Endothelial cell of umbilical vein (primary cell): ENCODE results near the gene RILP. TPM values are rescaled to one million over a fixed set of nuclear protein-coding genes. Genes with fewer than 3 reads are reported as not detected.
"Not testable (repeated sequence)": the region's sequence is repeated elsewhere in the genome, so short reads cannot be mapped to it uniquely, and the experiment has no call there.

Experiments used
- BruUV-seq: library from RNA; stranded (reverse); fragments of 400-500 nt; replicated peaks from 2 replicates; lab custom pipeline; 2021; lab: Mats Ljungman, UMichigan
- CTCF ChIA-PET: fragments of 300-600, 350-600 bp; sonication (Branson Sonifier 250); formaldehyde crosslinking; loops from one replicate; lab custom pipeline; 2021; ENCODE audit warnings: antibody characterized with exemption, inconsistent platforms; lab: Charles Lee
- POLR2A ChIA-PET: fragments of 300-600, 350-600 bp; sonication (Branson Sonifier 250); formaldehyde crosslinking; loops from one replicate; lab custom pipeline; 2021; ENCODE audit warnings: antibody characterized with exemption, inconsistent platforms; lab: Charles Lee
- DNase-seq: peaks from one replicate; pipeline ENCODE4 v3.0.0-alpha.2; 2011; ENCODE audit warnings: low read depth, low spot score
- FAIRE-seq: peaks from 2 replicates; lab custom pipeline; 2011; peaks lifted over from hg19 to GRCh38; lab: Jason Lieb, UNC
- H2AFZ ChIP-seq: 2 replicates; pipeline ENCODE4 v1.6.0; 2012; ENCODE audit warnings: low read depth, low read length, control low read depth, inconsistent platforms
- H3K27ac ChIP-seq: 2 replicates; pipeline ENCODE4 v1.5.1; 2011; ENCODE audit warnings: low read depth, mild to moderate bottlenecking, control low read depth, low read length, moderate library complexity; ENCODE audit not compliant: insufficient read depth
- H3K27me3 ChIP-seq, 2 experiments: 2 replicates each; pipeline versions ENCODE4 v1.6.0 to v1.6.1; 2011; ENCODE audit warnings: low read length in 2 of 2, mixed read lengths in 1 of 2; ENCODE audit not compliant: control insufficient read depth in 2 of 2, insufficient read depth in 2 of 2
- H3K36me3 ChIP-seq, 2 experiments: 2 replicates in 1 of 2; 3 replicates in 1 of 2; pipeline ENCODE4 v1.5.1; 2011; ENCODE audit warnings: low read length in 2 of 2, mild to moderate bottlenecking in 1 of 2, moderate library complexity in 1 of 2; ENCODE audit not compliant: control insufficient read depth in 2 of 2, insufficient read depth in 2 of 2; ENCODE audit errors: extremely low read depth in 1 of 2
- H3K4me1 ChIP-seq: 3 replicates; pipeline ENCODE4 v1.5.1; 2011; ENCODE audit warnings: mild to moderate bottlenecking, low read length; ENCODE audit not compliant: control insufficient read depth, insufficient read depth; ENCODE audit errors: extremely low read depth
- H3K4me2 ChIP-seq: 2 replicates; pipeline ENCODE4 v1.6.1; 2011; ENCODE audit warnings: low read length, control low read depth, mixed read lengths; ENCODE audit not compliant: insufficient read depth
- H3K4me3 ChIP-seq, 3 experiments: fragments of 200-600 bp in 1 of 3; sonication (generic), shearing (Covaris generic) in 1 of 3; replicated peaks in 1 of 3; 2 replicates each; pipeline ENCODE4 v1.5.1; 2011 to 2016; ENCODE audit warnings: control low read depth in 3 of 3, low read length in 3 of 3, mild to moderate bottlenecking in 2 of 3, inconsistent platforms in 1 of 3, low read depth in 1 of 3, moderate library complexity in 1 of 3; ENCODE audit not compliant: insufficient read depth in 1 of 3
- H3K79me2 ChIP-seq: 2 replicates; pipeline ENCODE4 v1.6.0; 2012; ENCODE audit warnings: low read length, inconsistent platforms; ENCODE audit not compliant: control insufficient read depth, insufficient read depth
- H3K9ac ChIP-seq: replicated peaks from 2 replicates; pipeline ENCODE3; 2011; ENCODE audit warnings: low read length, control low read depth; ENCODE audit not compliant: insufficient read depth; ENCODE audit errors: extremely low read depth
- H3K9me1 ChIP-seq: replicated peaks from 3 replicates; pipeline ENCODE4 v1.6.0; 2011; ENCODE audit warnings: mild to moderate bottlenecking, low read length; ENCODE audit not compliant: control insufficient read depth, insufficient read depth; ENCODE audit errors: extremely low read depth
- H3K9me3 ChIP-seq: replicated peaks from 2 replicates; pipeline ENCODE4 v1.5.1; 2012; ENCODE audit warnings: low read length, inconsistent platforms; ENCODE audit not compliant: control insufficient read depth, insufficient read depth
- H4K20me1 ChIP-seq: replicated peaks from 2 replicates; pipeline ENCODE3; 2011; ENCODE audit warnings: mild to moderate bottlenecking, low read length; ENCODE audit not compliant: control insufficient read depth, insufficient read depth; ENCODE audit errors: extremely low read depth
- GATA2 ChIP-seq: IDR thresholded peaks from 2 replicates; pipeline ENCODE4 v1.7.0; 2011; ENCODE audit warnings: low read depth, mild to moderate bottlenecking, moderate library complexity, mixed read lengths, low read length; ENCODE audit not compliant: insufficient read length, insufficient read depth
- MYC ChIP-seq: IDR thresholded peaks from one replicate; pipeline ENCODE4 v1.6.1; 2011; ENCODE audit warnings: mild to moderate bottlenecking, low read depth, low read length
- POLR2A ChIP-seq: IDR thresholded peaks from 2 replicates; pipeline ENCODE4 v1.6.1; 2012; ENCODE audit warnings: low read depth, mild to moderate bottlenecking, control low read depth, low read length
- POLR2AphosphoS5 ChIP-seq: IDR thresholded peaks from 2 replicates; pipeline ENCODE4 v1.6.1; 2012; ENCODE audit warnings: low read depth, mild to moderate bottlenecking, control low read depth, low read length, moderate library complexity; ENCODE audit not compliant: insufficient read depth
- dilution Hi-C: fragments of 300-500 bp; cut with MboI; formaldehyde crosslinking; loops from one replicate; pipeline ENCODE4 v1.15.0; 2019; ENCODE audit warnings: low sequenced_read_pairs; ENCODE audit not compliant: extremely low pct_ligation_motif_present
- intact Hi-C: fragments of 100-400 bp; cut with micrococcal nuclease; formaldehyde crosslinking; loops from one replicate; pipeline ENCODE4 v1.10.0; 2022
- polyA plus RNA-seq, 4 experiments: library from polyadenylated mRNA; depleted of rRNA in 3 of 4; stranded (reverse) in 3 of 4; unstranded in 1 of 4; fragments of >200 nt; gene quantifications; 2 replicates each; pipeline versions ENCODE4 v1.2.1 to v1.2.3, GENCODE V29; 2011 to 2012; ENCODE audit warnings: missing spikeins in 1 of 4
- total RNA-seq: library from RNA; stranded (reverse); gene quantifications from 2 replicates; pipeline ENCODE4 v1.2.3, GENCODE V29; 2021

The RILP gene
- total and polyA plus RNA-seq, 2 donors (not counting 3 experiments of a cell fraction or from before 2014, with no cell fraction given): 9.4 to 10.0 TPM

DNA sequence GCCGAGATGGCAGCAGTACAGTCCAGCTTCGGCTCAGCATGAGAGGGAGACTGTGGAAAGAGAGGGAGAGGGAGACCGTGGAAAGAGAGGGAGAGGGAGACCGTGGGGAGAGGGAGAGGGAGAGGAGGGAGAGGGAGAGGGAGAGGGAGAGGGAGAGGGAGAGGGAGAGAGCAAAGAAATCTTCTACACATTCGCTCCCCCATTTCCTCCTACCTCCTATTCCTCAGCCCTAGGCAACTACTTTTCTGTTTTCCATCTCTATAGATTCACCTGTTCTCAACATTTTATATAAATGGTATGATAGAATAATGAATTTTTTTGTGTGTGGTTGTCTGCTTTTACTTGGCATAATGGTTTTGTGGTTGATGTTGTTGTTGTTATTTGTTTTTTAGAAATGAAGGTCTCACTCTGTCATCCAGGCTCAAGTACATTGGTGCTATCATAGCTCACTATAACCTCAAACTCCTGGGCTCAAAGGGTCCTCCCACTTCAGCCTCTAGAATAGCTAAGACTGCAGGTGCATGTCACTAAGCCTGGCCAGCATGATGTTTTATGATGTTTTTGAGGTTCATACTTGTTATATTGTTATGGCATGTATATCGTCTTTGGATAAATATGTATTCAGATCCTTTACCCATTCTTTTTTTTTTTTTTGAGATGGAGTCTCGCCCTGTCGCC, 41.0 kb upstream of the RILP start:
- no TSS peak for BruUV-seq
- no peaks in the 10 kb centered on the region for H3K79me2 ChIP-seq
- TF ChIP-seq MYC (no peak), POLR2AphosphoS5 (no peak), GATA2 (no peak), POLR2A (no peak)
- CTCF ChIA-PET: no interaction called here
- H4K20me1 ChIP-seq: no peaks in the 10 kb centered on the region
- dilution Hi-C loops (no loop called here), intact Hi-C loops (no loop called here)
- no peak overlapping the region for H3K4me2 ChIP-seq
- no peaks in the 10 kb centered on the region for H3K9me1 ChIP-seq
- DNase-seq (no peak), FAIRE-seq (no peak)
- H3K9me3 ChIP-seq: no peaks in the 10 kb centered on the region
- no peak overlapping the region for H3K9ac ChIP-seq
- no peaks in the 10 kb centered on the region for H3K27me3 ChIP-seq
- POLR2A ChIA-PET: no interaction called here
- H3K27ac ChIP-seq: no peak overlapping the region
- no peaks in the 10 kb centered on the region for H3K4me1 ChIP-seq
- H3K4me3 ChIP-seq: no peak overlapping the region
- no peak overlapping the region for H2AFZ ChIP-seq
- no peaks in the 10 kb centered on the region for H3K36me3 ChIP-seq

DNA sequence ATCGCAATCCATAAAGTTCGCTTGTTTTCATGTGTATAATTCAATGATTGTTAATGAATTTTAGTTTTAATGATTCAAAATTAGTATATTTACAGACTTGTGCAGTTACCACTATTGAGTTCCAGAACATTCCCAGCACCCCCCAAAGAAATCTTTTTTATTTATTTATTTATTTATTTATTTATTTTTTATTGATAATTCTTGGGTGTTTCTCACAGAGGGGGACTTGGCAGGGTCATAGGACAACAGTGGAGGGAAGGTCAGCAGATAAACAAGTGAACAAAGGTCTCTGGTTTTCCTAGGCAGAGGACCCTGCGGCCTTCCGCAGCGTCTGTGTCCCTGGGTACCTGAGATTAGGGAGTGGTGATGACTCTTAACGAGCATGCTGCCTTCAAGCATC, 38.7 kb upstream of the RILP start:
- dilution Hi-C loops, DNase-seq, H2AFZ ChIP-seq, BruUV-seq, H3K27ac ChIP-seq, H3K9me1 ChIP-seq, POLR2A ChIA-PET, intact Hi-C loops, H3K36me3 ChIP-seq, H3K4me3 ChIP-seq, H4K20me1 ChIP-seq, H3K27me3 ChIP-seq, CTCF ChIA-PET, H3K9ac ChIP-seq, H3K4me1 ChIP-seq, H3K4me2 ChIP-seq, H3K9me3 ChIP-seq, FAIRE-seq: not testable (repeated sequence)
- H3K79me2 ChIP-seq: peaks cover 10% of the 10 kb centered on the region
